Astrocyte of the cerebellum (primary cell): Measurements from ENCODE around the gene GGCT.

ENCODE experiments used
- DNase-seq: peaks from one replicate; pipeline ENCODE4 v3.0.0-alpha.2; 2011; ENCODE audit warnings: low read depth
- H3K4me3 ChIP-seq: 2 replicates; pipeline ENCODE4 v1.5.1; 2011; ENCODE audit warnings: mild to moderate bottlenecking, low read depth, low read length, moderate library complexity
- in situ Hi-C: cut with HindIII; loops from 2 replicates; pipeline ENCODE4 v1.10.0; 2017; ENCODE audit warnings: low sequenced_read_pairs
- TF ChIP-seq, protein P1 (sequence below): IDR thresholded peaks from 2 replicates; pipeline ENCODE4 v1.5.1; 2012; ENCODE audit warnings: low read length, low read depth, moderate library complexity, mild to moderate bottlenecking; ENCODE audit errors: missing control alignments

GGCT gene

DNA sequence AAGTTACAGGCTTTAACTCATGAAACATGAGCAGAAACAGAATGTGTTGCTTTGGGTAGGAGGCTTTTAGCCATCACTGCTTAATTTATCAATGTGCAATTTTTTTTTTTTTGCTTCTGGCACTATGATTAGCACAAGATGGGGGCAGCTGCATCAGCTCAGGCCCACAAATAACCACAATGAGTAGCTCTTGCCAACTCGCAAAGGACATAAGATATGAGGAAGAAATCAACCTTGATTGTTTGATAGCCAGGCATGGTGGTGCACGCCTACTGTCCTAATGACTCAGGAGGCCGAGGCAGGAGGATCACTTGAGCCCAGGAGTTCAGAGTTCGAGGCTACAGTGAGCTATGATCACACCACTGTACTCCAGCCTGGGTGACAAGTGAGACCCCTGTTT lies 38.4 kb downstream of the GGCT start:
- H3K4me3 ChIP-seq = no peak overlapping the region
- TF ChIP-seq, protein P1, sequence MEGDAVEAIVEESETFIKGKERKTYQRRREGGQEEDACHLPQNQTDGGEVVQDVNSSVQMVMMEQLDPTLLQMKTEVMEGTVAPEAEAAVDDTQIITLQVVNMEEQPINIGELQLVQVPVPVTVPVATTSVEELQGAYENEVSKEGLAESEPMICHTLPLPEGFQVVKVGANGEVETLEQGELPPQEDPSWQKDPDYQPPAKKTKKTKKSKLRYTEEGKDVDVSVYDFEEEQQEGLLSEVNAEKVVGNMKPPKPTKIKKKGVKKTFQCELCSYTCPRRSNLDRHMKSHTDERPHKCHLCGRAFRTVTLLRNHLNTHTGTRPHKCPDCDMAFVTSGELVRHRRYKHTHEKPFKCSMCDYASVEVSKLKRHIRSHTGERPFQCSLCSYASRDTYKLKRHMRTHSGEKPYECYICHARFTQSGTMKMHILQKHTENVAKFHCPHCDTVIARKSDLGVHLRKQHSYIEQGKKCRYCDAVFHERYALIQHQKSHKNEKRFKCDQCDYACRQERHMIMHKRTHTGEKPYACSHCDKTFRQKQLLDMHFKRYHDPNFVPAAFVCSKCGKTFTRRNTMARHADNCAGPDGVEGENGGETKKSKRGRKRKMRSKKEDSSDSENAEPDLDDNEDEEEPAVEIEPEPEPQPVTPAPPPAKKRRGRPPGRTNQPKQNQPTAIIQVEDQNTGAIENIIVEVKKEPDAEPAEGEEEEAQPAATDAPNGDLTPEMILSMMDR = no peak
- no peak for DNase-seq
- in situ Hi-C loops = no loop called here

DNA sequence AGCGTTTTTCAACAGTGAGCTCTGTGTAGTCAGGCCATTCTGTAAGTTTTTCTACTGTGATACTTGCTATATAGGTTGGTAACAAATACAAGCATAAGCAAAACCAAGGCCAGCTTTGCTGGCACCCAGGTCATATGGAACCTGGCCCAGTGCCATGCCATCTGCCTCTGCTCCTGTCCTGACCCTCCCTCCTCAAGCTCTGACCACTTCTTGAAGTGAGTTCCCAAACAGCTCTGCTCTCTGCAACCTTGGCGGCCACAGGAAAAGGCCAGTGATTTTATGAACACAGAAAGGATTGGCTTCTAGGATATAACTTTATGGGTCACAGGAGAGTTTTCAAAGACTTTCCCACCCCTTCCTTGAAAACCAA lies 38.8 kb downstream of the GGCT start:
- no peak for DNase-seq
- TF ChIP-seq, protein P1 = no peak
- no peak overlapping the region for H3K4me3 ChIP-seq
- in situ Hi-C loops = no loop called here

DNA sequence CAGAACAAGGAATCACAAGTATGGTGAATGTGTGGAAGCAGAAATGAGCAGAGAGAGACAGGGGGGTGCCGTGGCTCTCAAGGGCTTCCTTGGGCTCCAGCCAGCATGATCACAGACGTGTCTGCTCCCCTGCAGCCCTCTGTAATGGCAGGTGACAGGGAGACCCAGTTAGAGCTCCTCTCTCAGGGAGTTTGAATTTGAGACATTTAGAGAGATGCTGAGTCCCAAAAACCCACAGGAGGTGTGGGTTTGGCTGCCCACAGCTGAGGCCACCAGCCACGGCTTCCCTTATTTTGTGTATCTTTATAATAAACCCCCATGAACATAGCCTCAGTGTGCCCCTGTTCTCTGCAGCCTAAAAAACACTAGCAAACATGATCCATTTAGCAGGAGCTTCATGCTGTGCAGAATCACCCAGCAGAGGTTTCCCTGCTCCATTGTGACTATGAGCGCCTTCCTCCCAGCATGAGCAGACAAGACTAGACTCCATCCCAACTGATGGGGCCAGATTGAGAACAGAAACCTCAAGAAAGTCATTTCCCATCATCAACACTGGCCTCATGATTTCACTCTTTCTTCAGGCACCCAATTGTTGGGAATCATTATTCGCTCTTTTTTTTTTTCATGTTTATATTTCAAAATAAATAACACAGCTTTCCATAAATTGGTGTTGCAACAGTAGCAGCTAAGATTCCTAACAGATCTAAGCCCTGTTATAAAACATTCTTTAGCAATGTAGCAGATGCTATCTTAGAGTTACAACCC lies 39.4 kb downstream of the GGCT start:
- TF ChIP-seq, protein P1 = no peak
- DNase-seq = no peak
- in situ Hi-C loops = no loop called here
- H3K4me3 ChIP-seq = no peak overlapping the region

DNA sequence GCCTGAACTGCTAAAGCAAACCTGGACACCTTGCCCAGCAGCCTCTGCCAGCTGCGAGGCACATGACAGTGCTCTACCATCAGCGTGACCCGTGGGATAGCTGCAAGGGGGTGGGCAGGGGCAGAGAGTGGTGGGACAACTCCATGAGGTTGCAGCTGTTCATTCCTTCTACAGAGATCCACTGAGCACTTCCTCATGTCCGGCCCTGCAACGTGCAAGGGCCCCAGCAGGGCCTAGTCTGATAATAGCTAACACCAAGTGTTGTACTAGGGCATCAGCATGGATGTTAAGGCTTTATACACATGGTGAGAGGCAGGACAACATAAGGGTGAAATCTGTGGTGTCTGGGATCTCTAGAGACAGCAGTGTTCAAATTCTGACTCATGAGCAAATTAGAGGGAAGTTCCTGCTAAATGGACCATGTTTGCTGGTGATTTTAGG lies 40.4 kb downstream of the GGCT start:
- TF ChIP-seq, protein P1 = no peak
- DNase-seq = no peak
- no peak overlapping the region for H3K4me3 ChIP-seq
- in situ Hi-C loops = no loop called here

DNA sequence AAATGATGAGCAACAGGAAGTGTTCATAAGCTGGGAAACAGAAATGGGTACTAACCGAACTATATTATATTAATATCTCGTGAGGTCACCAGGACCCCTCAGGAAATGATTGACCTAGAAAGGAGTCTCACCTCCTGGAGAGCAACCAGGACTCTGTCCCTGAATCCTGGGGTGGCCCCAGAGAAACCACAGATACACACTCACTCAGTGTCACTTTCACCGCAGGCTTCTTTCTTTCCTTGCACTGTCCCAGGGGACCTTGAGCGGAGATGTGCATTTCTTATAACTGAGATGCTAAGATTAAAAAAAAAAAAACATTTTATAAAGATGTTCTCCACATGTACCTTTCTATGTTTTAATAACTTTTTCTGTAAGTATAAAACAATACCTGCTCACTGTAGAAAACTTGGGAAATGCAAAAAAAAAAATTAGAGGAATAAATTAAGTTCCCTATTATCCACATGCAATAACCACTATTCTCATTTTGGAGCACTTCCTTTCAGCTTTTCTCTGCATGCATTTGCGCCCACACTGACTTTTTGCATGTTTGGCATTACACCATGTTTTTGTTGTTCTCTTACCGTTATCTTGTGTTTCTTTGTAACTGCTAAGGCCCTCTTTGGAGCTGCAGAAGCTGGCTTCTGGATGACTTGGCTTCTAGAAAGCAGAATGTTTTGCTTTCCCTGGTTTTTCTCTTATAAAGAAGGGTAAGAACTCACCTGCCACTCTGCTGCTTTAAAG lies 41.1 kb downstream of the GGCT start:
- H3K4me3 ChIP-seq = no peak overlapping the region
- DNase-seq = no peak
- TF ChIP-seq, protein P1 = no peak
- in situ Hi-C loops = no loop called here

DNA sequence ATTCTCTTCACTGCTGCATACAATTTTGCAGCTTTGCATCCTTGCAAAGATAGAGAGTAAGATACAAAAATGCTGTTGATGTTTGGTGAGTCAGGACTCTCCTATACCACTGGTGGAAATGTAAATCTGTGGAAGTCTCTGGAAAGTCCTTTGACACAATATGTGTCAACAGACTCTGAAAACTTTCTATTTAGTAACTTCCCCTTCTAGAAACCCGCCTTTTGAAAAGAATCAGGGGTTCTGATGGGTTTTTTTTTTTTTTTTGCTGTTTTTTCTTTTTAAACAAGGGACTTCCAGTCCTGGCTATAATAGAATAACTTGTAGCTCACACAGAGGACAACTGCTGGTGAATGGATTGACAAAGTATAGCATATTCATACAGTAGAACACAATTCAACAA lies 42.5 kb downstream of the GGCT start:
- TF ChIP-seq, protein P1 = no peak
- H3K4me3 ChIP-seq = no peak overlapping the region
- in situ Hi-C loops = no loop called here
- DNase-seq = no peak
